SIG-M5 (cell line): Measurements from ENCODE around the gene ADO.

Experiments
- DNase-seq: peaks from one replicate; lab custom pipeline; 2025; lab: John Stamatoyannopoulos, UW

The ADO gene

GRCh38 chr10:62818426-62819011 lies 14.0 kb downstream of the ADO start:
- no peak for DNase-seq

GRCh38 chr10:62819141-62819920 lies 14.8 kb downstream of the ADO start:
- DNase-seq = no peak

- no peak for DNase-seq
These were observed 16.1 kb downstream of the ADO start for GRCh38 chr10:62820586-62820985.

- DNase-seq = no peak
These were observed 21.8 kb downstream of the ADO start for GRCh38 chr10:62826273-62826672.

GRCh38 chr10:62829622-62830021 lies 25.1 kb downstream of the ADO start:
- DNase-seq = no peak

- DNase-seq = no peak
These were observed 26.2 kb downstream of the ADO start for GRCh38 chr10:62830679-62831078.

- DNase-seq = no peak
These were observed 26.8 kb downstream of the ADO start for GRCh38 chr10:62831346-62831745.

GRCh38 chr10:62839590-62839989 lies 35.1 kb downstream of the ADO start:
- DNase-seq = no peak

- DNase-seq = no peak
These were observed 38.5 kb downstream of the ADO start for GRCh38 chr10:62842983-62843382.

GRCh38 chr10:62843600-62843999 lies 39.1 kb downstream of the ADO start:
- no peak for DNase-seq

GRCh38 chr10:62844280-62845011 lies 39.9 kb downstream of the ADO start:
- no peak for DNase-seq

- DNase-seq = no peak
These were observed 42.9 kb downstream of the ADO start for GRCh38 chr10:62847433-62847832.

- no peak for DNase-seq
These were observed 46.1 kb downstream of the ADO start for GRCh38 chr10:62850646-62851045.

GRCh38 chr10:62851442-62851841 lies 46.9 kb downstream of the ADO start:
- DNase-seq = no peak

GRCh38 chr10:62852961-62853702 lies 48.6 kb downstream of the ADO start:
- no peak for DNase-seq

- peak; percentile 3 for DNase-seq
These were observed 49.2 kb downstream of the ADO start for GRCh38 chr10:62853710-62854109.

GRCh38 chr10:62856021-62856420 lies 51.5 kb downstream of the ADO start:
- no peak for DNase-seq
